Panc1 (cell line): ENCODE data around the gene HLA-DRB1. TPM values are rescaled to one million over a fixed set of nuclear protein-coding genes. Genes with fewer than 3 reads are reported as not detected.
"Not testable (repeated sequence)": the region's sequence is repeated elsewhere in the genome, so short reads cannot be mapped to it uniquely, and the experiment has no call there.

Source experiments
- ATAC-seq: fragments of 200-7000 bp; cut with Tn5 transposase; 2 replicates; pipeline ENCODE4 v1.9.1; 2020; ENCODE audit warnings: mild to moderate bottlenecking, moderate library complexity
- BruUV-seq: library from RNA; stranded (reverse); fragments of 400-500 nt; replicated peaks from 2 replicates; lab custom pipeline; 2021; lab: Mats Ljungman, UMichigan
- CTCF ChIA-PET: fragments of 300-600 bp; sonication (Branson Sonifier 250); formaldehyde crosslinking; loops from one replicate; lab custom pipeline; 2022; ENCODE audit warnings: antibody characterized with exemption; lab: Charles Lee
- POLR2A ChIA-PET: fragments of 300-600 bp; sonication (Branson Sonifier 250); formaldehyde crosslinking; loops from one replicate; lab custom pipeline; 2022; ENCODE audit warnings: antibody characterized with exemption; lab: Charles Lee
- DNase-seq: peaks from one replicate; pipeline ENCODE4 v3.0.0-alpha.2; 2010; ENCODE audit warnings: low read depth, low spot score
- H3K27ac ChIP-seq: 2 replicates; pipeline ENCODE4 v1.5.1; 2011; ENCODE audit warnings: mild to moderate bottlenecking, low read length, inconsistent platforms
- H3K27me3 ChIP-seq: fragments of 200-500 bp; sonication (Bioruptor generic); 2 replicates; pipeline ENCODE4 v1.6.0; 2014; ENCODE audit warnings: low read length, inconsistent platforms; ENCODE audit not compliant: control insufficient read depth, insufficient read depth
- H3K36me3 ChIP-seq: fragments of 200-500 bp; sonication (Bioruptor generic); 2 replicates; pipeline ENCODE4 v1.5.1; 2014; ENCODE audit warnings: inconsistent platforms, mild to moderate bottlenecking, low read length, moderate library complexity; ENCODE audit not compliant: control insufficient read depth, insufficient read depth
- H3K4me1 ChIP-seq: 2 replicates; pipeline ENCODE4 v1.5.1; 2011; ENCODE audit warnings: inconsistent platforms, mild to moderate bottlenecking, low read length, moderate library complexity; ENCODE audit not compliant: control insufficient read depth, insufficient read depth
- H3K4me3 ChIP-seq, 2 experiments: 2 replicates each; pipeline ENCODE4 v1.5.1; 2011 to 2012; ENCODE audit warnings: low read depth in 2 of 2, low read length in 2 of 2, mild to moderate bottlenecking in 2 of 2, inconsistent platforms in 1 of 2, moderate library complexity in 1 of 2
- H3K9me3 ChIP-seq: fragments of 200-500 bp; sonication (Bioruptor generic); 2 replicates; pipeline ENCODE4 v1.5.1; 2014; ENCODE audit warnings: low read depth, mild to moderate bottlenecking, inconsistent platforms, low read length, moderate library complexity; ENCODE audit not compliant: control insufficient read depth, insufficient read depth
- POLR2AphosphoS5 ChIP-seq: IDR thresholded peaks from 2 replicates; pipeline ENCODE4 v1.6.1; 2012; ENCODE audit warnings: mild to moderate bottlenecking, low read depth, low read length, moderate library complexity
- SIN3A ChIP-seq: IDR thresholded peaks from 2 replicates; pipeline ENCODE4 v1.6.1; 2012; ENCODE audit warnings: low read depth, mild to moderate bottlenecking, low read length, moderate library complexity, borderline replicate concordance; ENCODE audit not compliant: insufficient read depth
- TCF7L2 ChIP-seq: IDR thresholded peaks from 2 replicates; pipeline ENCODE4 v1.6.1; 2011; ENCODE audit warnings: mild to moderate bottlenecking, low read depth, low read length, inconsistent platforms
- in situ Hi-C: cut with HindIII; loops from 2 replicates; pipeline ENCODE4 v1.10.0; 2016; ENCODE audit warnings: low sequenced_read_pairs, low pct_unique_long_range_greater_than_20kb
- intact Hi-C: fragments of 100-400 bp; cut with micrococcal nuclease; formaldehyde crosslinking; loops from one replicate; pipeline ENCODE4 v1.10.0; 2022; ENCODE audit not compliant: unreplicated experiment
- total RNA-seq: library from RNA; stranded (reverse); gene quantifications from one replicate; pipeline ENCODE4 v1.2.1, GENCODE V29; 2021; ENCODE audit not compliant: unreplicated experiment
- TF ChIP-seq, protein P1 (sequence below): fragments of 450-650 bp; IDR thresholded peaks from 2 replicates; pipeline ENCODE4 v1.5.1; 2017; ENCODE audit warnings: mild to moderate bottlenecking
- TF ChIP-seq, protein P2 (sequence below), 2 experiments: IDR thresholded peaks; 2 replicates each; pipeline ENCODE4 v1.6.1; 2011 to 2012; ENCODE audit warnings: low read depth in 2 of 2, control low read depth in 1 of 2, low read length in 1 of 2, mild to moderate bottlenecking in 1 of 2, moderate library complexity in 1 of 2; ENCODE audit not compliant: insufficient read depth in 1 of 2

The HLA-DRB1 gene
- total RNA-seq, 1 experiment from 2014 or later = 1.1 TPM

DNA sequence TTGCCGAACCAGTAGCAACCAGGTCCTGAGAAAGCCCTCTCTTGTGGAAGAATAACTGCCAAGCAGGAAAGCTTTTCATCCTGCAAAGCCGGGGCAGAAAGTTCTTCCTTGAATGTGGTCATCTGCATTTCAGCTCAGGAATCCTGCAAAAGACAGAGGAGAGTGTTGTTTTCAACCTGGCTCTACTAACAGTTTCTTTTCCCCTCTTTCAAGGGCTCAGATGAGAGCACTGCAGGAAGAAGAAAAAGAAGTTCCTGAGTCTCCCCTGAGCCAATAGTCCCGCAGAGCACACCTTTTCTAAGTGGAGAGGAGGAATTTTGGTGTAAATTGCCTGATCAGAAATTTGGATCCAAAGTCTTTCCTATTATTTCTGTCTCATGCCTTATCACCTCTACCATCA lies 10.7 kb downstream of the HLA-DRB1 start:
- H3K4me3 ChIP-seq = no peak overlapping the region
- ChIA-PET POLR2A (no interaction called here), CTCF (no interaction called here)
- H3K36me3 ChIP-seq = no peaks in the 10 kb centered on the region
- TF ChIP-seq SIN3A (no peak), POLR2AphosphoS5 (no peak), TCF7L2 (no peak)
- TF ChIP-seq, protein P1, sequence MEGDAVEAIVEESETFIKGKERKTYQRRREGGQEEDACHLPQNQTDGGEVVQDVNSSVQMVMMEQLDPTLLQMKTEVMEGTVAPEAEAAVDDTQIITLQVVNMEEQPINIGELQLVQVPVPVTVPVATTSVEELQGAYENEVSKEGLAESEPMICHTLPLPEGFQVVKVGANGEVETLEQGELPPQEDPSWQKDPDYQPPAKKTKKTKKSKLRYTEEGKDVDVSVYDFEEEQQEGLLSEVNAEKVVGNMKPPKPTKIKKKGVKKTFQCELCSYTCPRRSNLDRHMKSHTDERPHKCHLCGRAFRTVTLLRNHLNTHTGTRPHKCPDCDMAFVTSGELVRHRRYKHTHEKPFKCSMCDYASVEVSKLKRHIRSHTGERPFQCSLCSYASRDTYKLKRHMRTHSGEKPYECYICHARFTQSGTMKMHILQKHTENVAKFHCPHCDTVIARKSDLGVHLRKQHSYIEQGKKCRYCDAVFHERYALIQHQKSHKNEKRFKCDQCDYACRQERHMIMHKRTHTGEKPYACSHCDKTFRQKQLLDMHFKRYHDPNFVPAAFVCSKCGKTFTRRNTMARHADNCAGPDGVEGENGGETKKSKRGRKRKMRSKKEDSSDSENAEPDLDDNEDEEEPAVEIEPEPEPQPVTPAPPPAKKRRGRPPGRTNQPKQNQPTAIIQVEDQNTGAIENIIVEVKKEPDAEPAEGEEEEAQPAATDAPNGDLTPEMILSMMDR = no peak
- TF ChIP-seq, protein P2, sequence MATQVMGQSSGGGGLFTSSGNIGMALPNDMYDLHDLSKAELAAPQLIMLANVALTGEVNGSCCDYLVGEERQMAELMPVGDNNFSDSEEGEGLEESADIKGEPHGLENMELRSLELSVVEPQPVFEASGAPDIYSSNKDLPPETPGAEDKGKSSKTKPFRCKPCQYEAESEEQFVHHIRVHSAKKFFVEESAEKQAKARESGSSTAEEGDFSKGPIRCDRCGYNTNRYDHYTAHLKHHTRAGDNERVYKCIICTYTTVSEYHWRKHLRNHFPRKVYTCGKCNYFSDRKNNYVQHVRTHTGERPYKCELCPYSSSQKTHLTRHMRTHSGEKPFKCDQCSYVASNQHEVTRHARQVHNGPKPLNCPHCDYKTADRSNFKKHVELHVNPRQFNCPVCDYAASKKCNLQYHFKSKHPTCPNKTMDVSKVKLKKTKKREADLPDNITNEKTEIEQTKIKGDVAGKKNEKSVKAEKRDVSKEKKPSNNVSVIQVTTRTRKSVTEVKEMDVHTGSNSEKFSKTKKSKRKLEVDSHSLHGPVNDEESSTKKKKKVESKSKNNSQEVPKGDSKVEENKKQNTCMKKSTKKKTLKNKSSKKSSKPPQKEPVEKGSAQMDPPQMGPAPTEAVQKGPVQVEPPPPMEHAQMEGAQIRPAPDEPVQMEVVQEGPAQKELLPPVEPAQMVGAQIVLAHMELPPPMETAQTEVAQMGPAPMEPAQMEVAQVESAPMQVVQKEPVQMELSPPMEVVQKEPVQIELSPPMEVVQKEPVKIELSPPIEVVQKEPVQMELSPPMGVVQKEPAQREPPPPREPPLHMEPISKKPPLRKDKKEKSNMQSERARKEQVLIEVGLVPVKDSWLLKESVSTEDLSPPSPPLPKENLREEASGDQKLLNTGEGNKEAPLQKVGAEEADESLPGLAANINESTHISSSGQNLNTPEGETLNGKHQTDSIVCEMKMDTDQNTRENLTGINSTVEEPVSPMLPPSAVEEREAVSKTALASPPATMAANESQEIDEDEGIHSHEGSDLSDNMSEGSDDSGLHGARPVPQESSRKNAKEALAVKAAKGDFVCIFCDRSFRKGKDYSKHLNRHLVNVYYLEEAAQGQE (IDR thresholded peaks at IDR 0.05; ENCODE audit: insufficient read depth in 1 of 2, low read depth in 2 of 2, low read length in 1 of 2) = no peak
- no peak for DNase-seq
- no peaks in the 10 kb centered on the region for H3K9me3 ChIP-seq
- H3K27me3 ChIP-seq = peaks cover 3% of the 10 kb centered on the region; the same call in 1 of the 2 replicates
- intact Hi-C loops = no loop called here
- no TSS peak for BruUV-seq
- no peak overlapping the region for H3K27ac ChIP-seq
- ATAC-seq = no peak
- no peaks in the 10 kb centered on the region for H3K4me1 ChIP-seq
- in situ Hi-C loops = no loop called here

DNA sequence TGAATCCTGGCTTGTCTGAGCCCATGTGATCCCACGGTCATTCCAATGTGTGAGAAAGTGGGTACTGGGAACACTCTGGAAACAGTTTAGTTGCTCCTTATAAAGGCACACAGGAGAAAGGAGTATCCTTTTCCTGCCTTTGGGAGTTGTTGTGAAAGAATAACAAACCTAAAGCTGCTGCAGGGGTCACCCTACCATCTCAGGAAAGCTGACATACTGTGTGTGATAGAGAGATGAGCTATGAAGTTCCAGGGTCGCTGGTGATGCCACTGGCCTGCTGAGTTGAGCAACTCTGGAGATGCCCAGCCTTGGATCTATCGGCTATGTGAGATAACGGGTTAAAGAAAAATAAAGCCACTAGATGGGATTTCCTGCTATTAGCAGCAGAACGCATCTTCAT lies 12.2 kb downstream of the HLA-DRB1 start:
- H3K9me3 ChIP-seq, intact Hi-C loops, DNase-seq, H3K27ac ChIP-seq, H3K4me1 ChIP-seq, H3K36me3 ChIP-seq, BruUV-seq, in situ Hi-C loops, H3K4me3 ChIP-seq, CTCF ChIA-PET, H3K27me3 ChIP-seq, ATAC-seq: not testable (repeated sequence)
- POLR2A ChIA-PET = interaction anchor here (0.6 kb wide), 1 partner anchor 92 kb away, joined by 3 read pairs; no protein-coding TSS in a partner anchor

DNA sequence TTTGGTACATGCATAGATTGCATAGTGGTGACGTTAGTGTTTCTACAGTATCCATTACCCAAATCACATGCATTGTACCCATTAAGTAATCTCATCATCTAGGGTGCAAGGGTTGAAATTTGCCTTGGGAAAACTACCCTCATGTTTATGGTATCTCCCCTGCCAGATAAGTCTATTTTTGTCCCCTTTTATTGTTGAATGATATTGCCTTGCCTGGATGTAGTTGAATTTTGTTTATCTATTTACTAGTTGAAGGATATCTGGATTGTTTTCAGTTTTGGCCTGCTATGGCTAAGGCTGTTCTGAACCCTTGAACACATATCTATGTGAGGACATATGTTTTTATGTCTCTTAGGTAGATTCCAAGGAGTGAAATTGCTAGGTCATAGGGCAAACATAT lies 13.4 kb downstream of the HLA-DRB1 start:
- in situ Hi-C loops (no loop called here), intact Hi-C loops (no loop called here)
- POLR2A ChIA-PET = no interaction called here
- Histone ChIP-seq H3K9me3 (no peaks in the 10 kb centered on the region), H3K4me1 (no peaks in the 10 kb centered on the region), H3K27ac (no peak overlapping the region), H3K4me3 (no peak overlapping the region), H3K27me3 (peaks cover 3% of the 10 kb centered on the region; the same call in 1 of the 2 replicates), H3K36me3 (no peaks in the 10 kb centered on the region)
- ATAC-seq = no peak
- BruUV-seq = no TSS peak
- CTCF ChIA-PET = no interaction called here
- no peak for DNase-seq
- no peak for TF ChIP-seq SIN3A
- no peak for TF ChIP-seq POLR2AphosphoS5
- TF ChIP-seq, protein P1 = no peak
- no peak for TF ChIP-seq TCF7L2
- TF ChIP-seq, protein P2 (IDR thresholded peaks at IDR 0.05; ENCODE audit: insufficient read depth in 1 of 2, low read depth in 2 of 2, low read length in 1 of 2) = no peak
